AG09309 (cell line): ENCODE measurements around the gene SCG5.
"Not testable (repeated sequence)": the region's sequence is repeated elsewhere in the genome, so short reads cannot be mapped to it uniquely, and the experiment has no call there.

Source experiments
- DNase-seq: peaks from one replicate; pipeline ENCODE4 v3.0.0-alpha.2; 2010; ENCODE audit warnings: low read depth
- H3K4me3 ChIP-seq: 2 replicates; pipeline ENCODE4 v1.5.1; 2011; ENCODE audit warnings: mild to moderate bottlenecking, low read depth, low read length, moderate library complexity; ENCODE audit not compliant: control insufficient read depth
- CTCF ChIP-seq: IDR thresholded peaks from 2 replicates; pipeline ENCODE4 v1.5.1; 2011; ENCODE audit warnings: mild to moderate bottlenecking, low read depth, low read length, inconsistent platforms; ENCODE audit not compliant: insufficient read depth, control insufficient read depth; ENCODE audit errors: missing control alignments

Gene SCG5

GRCh38 chr15:32641517-32642059 is at the start of gene SCG5:
Gene SCG5, plus strand, starts transcription at chr15:32641710. Its CDS starts 1,883 bp downstream, at chr15:32643593.
- H3K4me3 ChIP-seq: no peak within 1 kb of the TSS
- DNase-seq: no peak
- TF ChIP-seq CTCF: no peak

- not testable (repeated sequence) for DNase-seq, H3K4me3 ChIP-seq
Observed at GRCh38 chr15:32593151-32593550, 48.4 kb upstream of the SCG5 start, which contains the start of gene GOLGA8N. Gene GOLGA8N, plus strand, starts transcription at chr15:32593456.

- DNase-seq, H3K4me3 ChIP-seq: not testable (repeated sequence)
Observed at GRCh38 chr15:32609518-32609917, 32.0 kb upstream of the SCG5 start.

GRCh38 chr15:32610719-32611118 is 30.8 kb upstream of the SCG5 start:
- DNase-seq: peak; percentile 3

GRCh38 chr15:32614712-32615050 is 26.8 kb upstream of the SCG5 start:
- H3K4me3 ChIP-seq: peak overlapping the region; percentile 69
- not testable (repeated sequence) for DNase-seq

More at GRCh38 chr15:32610719-32611118, 30.8 kb upstream of the SCG5 start:
- H3K4me3 ChIP-seq: not testable (repeated sequence)

GRCh38 chr15:32615051-32615870 is 26.2 kb upstream of the SCG5 start, which contains the start of gene ARHGAP11A:
Gene ARHGAP11A, plus strand, starts transcription at chr15:32615504. Its CDS starts 708 bp downstream, at chr15:32616212.
- peak within 1 kb of the TSS; percentile 69 for H3K4me3 ChIP-seq
- DNase-seq: peak; percentile 48

GRCh38 chr15:32615871-32616426 is 25.6 kb upstream of the SCG5 start:
- peak overlapping the region; percentile 69 for H3K4me3 ChIP-seq
- DNase-seq: not testable (repeated sequence)

- H3K4me3 ChIP-seq: no peak overlapping the region
- TF ChIP-seq CTCF: no peak
- no peak for DNase-seq
Observed at GRCh38 chr15:32636410-32636809, 5.1 kb upstream of the SCG5 start.

GRCh38 chr15:32636908-32637567 is 4.5 kb upstream of the SCG5 start:
- DNase-seq: no peak
- no peak for TF ChIP-seq CTCF
- H3K4me3 ChIP-seq: no peak overlapping the region
